GM13977 (cell line): Measurements from ENCODE around the gene PALLD.

Source experiments
- DNase-seq: peaks from one replicate; pipeline ENCODE4 v3.0.0; 2012; ENCODE audit warnings: low spot score
- in situ Hi-C: fragments of 300-500 bp; cut with MboI; formaldehyde crosslinking; loops from one replicate; pipeline ENCODE4 v1.12.0; 2022; ENCODE audit warnings: low sequenced_read_pairs, low pct_unique_long_range_greater_than_20kb, mixed read lengths, inconsistent platforms; ENCODE audit not compliant: unreplicated experiment
- TF ChIP-seq, protein P1 (sequence below): IDR thresholded peaks from 2 replicates; pipeline ENCODE4 v1.5.1; 2012; ENCODE audit warnings: mild to moderate bottlenecking, control low read depth; ENCODE audit not compliant: insufficient read depth; ENCODE audit errors: extremely low read depth, missing control alignments

The PALLD gene

DNA sequence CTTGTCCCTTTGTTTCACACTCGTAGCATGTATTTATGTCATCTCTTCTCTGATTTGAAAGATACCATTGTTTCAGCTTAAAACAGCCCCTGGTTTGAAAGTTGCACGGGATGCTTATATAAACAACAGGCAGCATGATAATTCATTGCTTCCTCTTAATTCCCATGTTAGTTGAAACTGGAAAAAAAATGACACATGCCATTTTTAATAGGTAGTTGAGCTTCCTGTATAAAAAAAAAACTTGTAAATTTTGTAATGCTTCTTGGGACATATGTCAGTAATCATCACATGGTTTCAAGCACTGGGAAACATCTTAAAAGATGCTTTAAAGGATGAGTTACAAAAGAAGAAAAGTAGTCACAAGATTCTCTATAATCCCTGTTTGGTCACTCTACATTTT lies 243.0 kb downstream of the PALLD start:
- no peak for DNase-seq
- TF ChIP-seq, protein P1, sequence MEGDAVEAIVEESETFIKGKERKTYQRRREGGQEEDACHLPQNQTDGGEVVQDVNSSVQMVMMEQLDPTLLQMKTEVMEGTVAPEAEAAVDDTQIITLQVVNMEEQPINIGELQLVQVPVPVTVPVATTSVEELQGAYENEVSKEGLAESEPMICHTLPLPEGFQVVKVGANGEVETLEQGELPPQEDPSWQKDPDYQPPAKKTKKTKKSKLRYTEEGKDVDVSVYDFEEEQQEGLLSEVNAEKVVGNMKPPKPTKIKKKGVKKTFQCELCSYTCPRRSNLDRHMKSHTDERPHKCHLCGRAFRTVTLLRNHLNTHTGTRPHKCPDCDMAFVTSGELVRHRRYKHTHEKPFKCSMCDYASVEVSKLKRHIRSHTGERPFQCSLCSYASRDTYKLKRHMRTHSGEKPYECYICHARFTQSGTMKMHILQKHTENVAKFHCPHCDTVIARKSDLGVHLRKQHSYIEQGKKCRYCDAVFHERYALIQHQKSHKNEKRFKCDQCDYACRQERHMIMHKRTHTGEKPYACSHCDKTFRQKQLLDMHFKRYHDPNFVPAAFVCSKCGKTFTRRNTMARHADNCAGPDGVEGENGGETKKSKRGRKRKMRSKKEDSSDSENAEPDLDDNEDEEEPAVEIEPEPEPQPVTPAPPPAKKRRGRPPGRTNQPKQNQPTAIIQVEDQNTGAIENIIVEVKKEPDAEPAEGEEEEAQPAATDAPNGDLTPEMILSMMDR: no peak
- in situ Hi-C loops: no loop called here

DNA sequence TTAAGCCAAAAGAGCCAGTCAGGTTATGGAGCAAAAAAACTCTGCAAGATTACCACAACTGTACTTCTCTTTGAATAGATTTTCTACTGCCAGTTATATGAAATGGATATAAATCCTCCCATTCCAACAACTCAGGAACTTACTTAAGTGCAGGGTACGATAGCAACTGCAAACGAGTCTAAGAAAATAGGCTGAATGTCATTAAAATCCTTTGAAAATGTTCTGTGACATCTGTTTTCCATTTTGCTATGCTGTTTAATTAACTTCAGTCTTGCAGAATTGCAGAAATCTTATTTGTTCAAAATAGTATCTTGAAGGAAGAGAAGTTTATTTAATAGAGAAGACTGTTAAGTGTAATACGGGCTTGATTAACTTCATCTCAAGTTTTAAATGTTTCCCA lies 243.8 kb downstream of the PALLD start:
- TF ChIP-seq, protein P1: no peak
- in situ Hi-C loops: no loop called here
- DNase-seq: no peak

DNA sequence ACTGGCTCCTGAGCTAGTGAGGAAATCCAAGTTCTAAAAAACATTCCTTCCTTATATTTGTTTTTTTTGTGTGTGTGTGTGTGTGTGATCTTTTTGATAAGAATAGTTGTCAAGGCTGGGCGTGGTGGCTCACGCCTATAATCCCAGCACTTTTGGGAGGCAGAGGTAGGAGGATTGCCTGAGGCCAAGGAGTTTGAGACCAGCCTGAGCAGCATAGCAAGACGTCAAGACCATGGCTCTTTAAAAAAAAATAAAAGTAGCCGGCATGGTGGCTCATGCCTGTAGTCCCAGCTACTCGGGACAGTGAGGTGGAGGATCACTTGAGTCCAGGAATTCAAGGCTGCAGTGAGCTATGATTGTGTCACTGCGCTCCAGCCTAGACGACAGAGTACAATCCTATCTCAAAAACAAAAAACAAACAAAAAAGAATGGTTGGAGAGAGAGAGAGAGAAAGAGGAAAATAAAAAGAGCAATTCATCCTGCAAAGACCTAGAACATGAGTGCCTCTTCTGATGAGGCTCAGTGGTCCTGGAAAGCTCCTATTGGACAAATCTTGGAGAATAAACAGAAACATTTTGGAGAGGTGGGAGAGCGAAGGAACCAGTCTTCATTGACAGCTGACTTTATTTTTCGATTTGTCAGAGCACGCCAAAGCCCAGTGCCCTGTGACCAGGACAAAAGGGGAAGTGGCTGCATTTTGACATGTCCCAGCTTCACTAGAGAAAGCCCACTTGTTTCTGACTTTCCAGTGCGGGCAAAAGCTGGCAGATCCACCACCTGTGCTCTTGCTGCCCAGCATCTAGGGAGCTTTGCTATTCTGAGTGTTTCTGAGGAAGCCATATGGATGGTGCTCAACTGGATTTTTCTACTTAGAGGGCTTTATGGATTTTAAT lies 244.7 kb downstream of the PALLD start:
- DNase-seq: no peak
- in situ Hi-C loops: no loop called here
- TF ChIP-seq, protein P1: no peak

DNA sequence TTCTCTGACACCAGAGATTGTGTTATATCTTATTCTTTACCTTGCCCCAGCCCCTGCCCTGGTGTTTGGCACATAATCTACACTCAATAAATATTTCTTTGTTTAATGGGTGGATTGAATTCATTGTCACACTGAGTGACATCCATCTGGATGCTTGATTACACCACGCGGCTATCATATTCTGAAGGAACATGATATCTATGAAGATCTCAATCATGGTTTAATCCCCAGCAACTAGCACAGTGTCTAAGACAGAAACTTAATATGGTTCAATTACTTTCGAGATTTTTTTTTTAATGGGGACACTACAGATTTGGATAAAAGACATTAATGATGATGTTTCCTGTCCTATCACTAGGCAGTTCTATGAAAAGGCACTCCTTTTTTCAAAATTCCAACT lies 246.3 kb downstream of the PALLD start:
- no peak for DNase-seq
- TF ChIP-seq, protein P1: no peak
- in situ Hi-C loops: no loop called here

DNA sequence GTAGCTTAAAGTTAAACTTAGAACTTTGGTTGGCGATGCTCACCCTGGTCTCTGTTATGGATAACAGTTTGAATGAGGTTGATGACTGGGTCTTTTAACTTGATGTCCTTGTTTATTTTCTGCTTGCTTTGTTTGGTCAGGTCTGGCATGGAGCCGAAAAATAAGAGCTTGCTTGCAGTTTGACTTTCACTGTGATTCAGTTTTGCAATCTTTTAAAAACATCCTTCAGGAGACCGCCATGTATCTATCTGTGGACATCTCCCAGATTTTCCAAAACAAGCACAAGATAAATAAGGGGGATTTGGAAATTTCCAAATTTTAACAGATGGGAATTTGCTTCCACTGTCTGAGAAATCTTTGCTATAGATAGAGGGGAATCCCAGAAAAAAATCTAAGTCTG lies 246.7 kb downstream of the PALLD start:
- TF ChIP-seq, protein P1: no peak
- no peak for DNase-seq
- in situ Hi-C loops: no loop called here

DNA sequence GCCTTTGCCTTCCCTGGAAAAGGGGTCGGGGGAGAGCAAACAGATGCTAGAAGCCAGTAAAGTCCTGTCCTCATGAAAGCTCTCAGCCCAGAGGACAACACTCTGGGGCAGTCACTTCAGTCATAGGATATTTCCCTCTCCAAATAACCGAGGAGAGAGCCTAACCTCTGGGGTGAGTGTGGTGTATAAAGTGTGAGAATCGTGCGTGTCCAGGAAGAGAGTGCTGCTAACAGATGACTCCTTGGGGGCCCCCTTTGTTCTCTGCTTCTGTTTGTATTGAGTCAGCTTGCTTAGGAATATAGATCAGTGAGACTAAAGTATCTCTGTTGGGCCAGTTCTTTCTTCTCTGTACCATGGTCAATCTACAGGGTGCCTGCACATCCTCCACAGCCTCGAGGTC lies 247.2 kb downstream of the PALLD start:
- no peak for DNase-seq
- TF ChIP-seq, protein P1: no peak
- in situ Hi-C loops: no loop called here

DNA sequence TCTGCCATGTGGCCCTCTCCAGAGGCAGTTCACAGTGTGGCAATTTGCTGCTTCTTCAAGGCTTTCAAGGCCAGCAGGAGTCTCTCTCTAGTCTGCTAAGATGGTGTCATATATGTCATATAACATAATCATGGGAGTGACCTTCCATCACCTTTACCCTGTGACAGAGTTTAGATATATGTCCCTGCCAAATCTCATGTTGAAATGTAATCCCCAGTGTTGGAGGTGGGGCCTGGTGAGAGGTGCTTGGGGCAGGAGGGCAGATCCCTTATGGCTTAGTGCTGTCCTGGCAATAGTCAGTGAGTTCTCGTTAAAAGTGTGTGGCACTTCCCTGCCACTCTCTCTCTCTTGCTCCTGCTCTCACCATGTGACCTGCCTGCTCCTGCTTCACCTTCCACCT lies 252.0 kb downstream of the PALLD start:
- in situ Hi-C loops: no loop called here
- TF ChIP-seq, protein P1: no peak
- no peak for DNase-seq
